ENCODE measurements around the gene CD320.

CD320 gene

GRCh38 chr19:8321067-8321985, 13.2 kb upstream of the CD320 start, which contains the start of the genes NDUFA7 and RPS28 (continued):
- TF ChIP-seq ZNF280D (tag by site-specific recombination; IDR thresholded peaks at IDR 0.05) (no peak), INSM2 (tag by site-specific recombination; IDR thresholded peaks at IDR 0.05) (peak; percentile 39; the same call in 1 of the 2 replicates), ZNF600 (tag by site-specific recombination; IDR thresholded peaks at IDR 0.05) (0 out of 2 replicates have a peak, but pooled peaks have one; percentile 10), ZNF645 (tag by site-specific recombination; IDR thresholded peaks at IDR 0.05) (0 out of 2 replicates have a peak, but pooled peaks have one; percentile 26), ELK4 (IDR thresholded peaks at IDR 0.05; ENCODE audit: borderline replicate concordance, low read depth, low read length) (no peak), ZFP37 (tag by site-specific recombination; IDR thresholded peaks at IDR 0.05) (peak; percentile 45; the same call in 1 of the 2 replicates), MYNN (tag by site-specific recombination; IDR thresholded peaks at IDR 0.05; ENCODE audit: borderline replicate concordance) (no peak), ZNF768 (tag by site-specific recombination; IDR thresholded peaks at IDR 0.05) (no peak), KLF8 (tag by site-specific recombination; IDR thresholded peaks at IDR 0.05) (peak; percentile 86), ZSCAN5A (tag by site-specific recombination; IDR thresholded peaks at IDR 0.05) (peak; percentile 19; the same call in 1 of the 2 replicates), ZBTB11 (tag by site-specific recombination; conservative IDR thresholded peaks at IDR 0.05; ENCODE audit: low read depth) (peak; percentile 25; the same call in 1 of the 2 replicates), ZNF571 (tag by site-specific recombination; IDR thresholded peaks at IDR 0.05) (no peak), ZBTB48 (tag by site-specific recombination; IDR thresholded peaks at IDR 0.05) (0 out of 2 replicates have a peak, but pooled peaks have one; percentile 13), ZNF26 (tag by site-specific recombination; IDR thresholded peaks at IDR 0.05) (no peak), ZNF560 (tag by site-specific recombination; IDR thresholded peaks at IDR 0.05; ENCODE audit: borderline replicate concordance) (no peak), ZIC2 (tag by site-specific recombination; IDR thresholded peaks at IDR 0.05) (no peak), KLF16 (tag by site-specific recombination; IDR thresholded peaks at IDR 0.05) (peak; percentile 92), ZNF335 (tag by site-specific recombination; conservative IDR thresholded peaks at IDR 0.05) (peak; percentile 58), ZNF266 (tag by site-specific recombination; IDR thresholded peaks at IDR 0.05; ENCODE audit: low read depth) (no peak), ZFP3 (tag by site-specific recombination; IDR thresholded peaks at IDR 0.05; ENCODE audit: low read depth) (no peak), ZBTB7A (tag by site-specific recombination; IDR thresholded peaks at IDR 0.05; ENCODE audit: low read depth) (peak; percentile 67; the same call in 1 of the 2 replicates), ZNF184 (tag by site-specific recombination; IDR thresholded peaks at IDR 0.05) (no peak), ZNF544 (tag by site-specific recombination; IDR thresholded peaks at IDR 0.05) (no peak), ZNF629 (tag by site-specific recombination; IDR thresholded peaks at IDR 0.05) (peak; percentile 95), ZNF324 (tag by site-specific recombination; IDR thresholded peaks at IDR 0.05) (0 out of 2 replicates have a peak, but pooled peaks have one; percentile 51)
